ENCODE data around the gene SPOCK3. TPM values are rescaled to one million over a fixed set of nuclear protein-coding genes. Genes with fewer than 3 reads are reported as not detected.

Gene SPOCK3
- total RNA-seq, 1 experiment from 2014 or later, result 1.9 TPM

DNA sequence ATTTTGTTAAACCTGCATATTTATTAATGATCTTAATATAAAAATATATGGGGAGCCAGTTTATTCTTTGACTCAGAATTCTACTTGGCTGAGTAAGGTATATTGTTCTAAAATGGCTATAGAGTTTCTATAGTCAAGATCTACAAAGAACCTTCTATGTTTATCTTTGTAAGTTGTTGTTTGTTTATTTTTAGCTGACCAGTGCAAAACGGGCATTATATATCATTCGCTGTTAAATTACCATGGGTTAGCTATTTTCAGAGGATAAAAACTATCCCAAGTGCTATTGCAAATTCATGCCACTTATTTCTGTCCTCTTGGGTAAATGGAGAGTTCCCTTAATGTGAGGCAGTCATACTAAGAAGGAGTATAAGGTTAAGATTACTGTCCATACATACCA lies 5.3 kb upstream of the SPOCK3 start:
- Histone ChIP-seq H3K27me3 (ENCODE audit: low read length) (no peaks in the 10 kb centered on the region), H3K9me2 (replicated peaks; ENCODE audit: low read length) (no peaks in the 10 kb centered on the region), H3K4me3 (ENCODE audit: low read length) (no peak overlapping the region), H3K9ac (ENCODE audit: low read length) (no peak overlapping the region), H3K4me2 (ENCODE audit: low read length) (no peak overlapping the region), H3K9me3 (ENCODE audit: low read length) (no peaks in the 10 kb centered on the region), H4K20me1 (ENCODE audit: low read length) (no peaks in the 10 kb centered on the region), H3K79me2 (ENCODE audit: low read length) (no peaks in the 10 kb centered on the region), H2AFZ (ENCODE audit: low read length) (no peak overlapping the region), H3K36me3 (ENCODE audit: low read depth, low read length) (no peaks in the 10 kb centered on the region), H3K4me1 (ENCODE audit: insufficient read depth, low read length) (no peaks in the 10 kb centered on the region), H3K27ac (ENCODE audit: low read length) (no peak overlapping the region), H3F3A (ENCODE audit: low read length, unreplicated experiment) (no peaks in the 10 kb centered on the region)
- TF ChIP-seq CTCF (conservative IDR thresholded peaks at IDR 0.05; ENCODE audit: low read depth, low read length) (no peak), EZH2 (IDR thresholded peaks at IDR 0.05; ENCODE audit: low read length, unreplicated experiment) (no peak), EZH2phosphoT487 (IDR thresholded peaks at IDR 0.05; ENCODE audit: borderline replicate concordance, low read length) (no peak)
- ChIA-PET POLR2A (ENCODE audit: unreplicated experiment) (no interaction called here), CTCF (no interaction called here)
- intact Hi-C loops (cut with micrococcal nuclease), result no loop called here
- ATAC-seq, result no peak
- no TSS peak for BruUV-seq (replicated peaks)
- DNase-seq, result no peak

GRCh38 chr4:167238226-167238625 lies 3.9 kb upstream of the SPOCK3 start:
- H3K36me3 ChIP-seq (ENCODE audit: low read depth, low read length), result no peaks in the 10 kb centered on the region
- H3F3A ChIP-seq (ENCODE audit: low read length, unreplicated experiment), result no peaks in the 10 kb centered on the region
- no peak overlapping the region for H3K27ac ChIP-seq (ENCODE audit: low read length)
- no peaks in the 10 kb centered on the region for H3K27me3 ChIP-seq (ENCODE audit: low read length)
- BruUV-seq (replicated peaks), result no TSS peak
- ChIA-PET POLR2A (ENCODE audit: unreplicated experiment) (no interaction called here), CTCF (no interaction called here)
- no peak overlapping the region for H3K9ac ChIP-seq (ENCODE audit: low read length)
- H3K9me3 ChIP-seq (ENCODE audit: low read length), result no peaks in the 10 kb centered on the region
- no peaks in the 10 kb centered on the region for H4K20me1 ChIP-seq (ENCODE audit: low read length)
- no peak overlapping the region for H3K4me3 ChIP-seq (ENCODE audit: low read length)
- intact Hi-C loops (cut with micrococcal nuclease), result no loop called here
- no peak overlapping the region for H2AFZ ChIP-seq (ENCODE audit: low read length)
- DNase-seq (no peak), ATAC-seq (no peak)
- TF ChIP-seq EZH2 (IDR thresholded peaks at IDR 0.05; ENCODE audit: low read length, unreplicated experiment), result no peak
- TF ChIP-seq CTCF (conservative IDR thresholded peaks at IDR 0.05; ENCODE audit: low read depth, low read length), result no peak
- no peak for TF ChIP-seq EZH2phosphoT487 (IDR thresholded peaks at IDR 0.05; ENCODE audit: borderline replicate concordance, low read length)
- H3K4me1 ChIP-seq (ENCODE audit: insufficient read depth, low read length), result no peaks in the 10 kb centered on the region
- H3K79me2 ChIP-seq (ENCODE audit: low read length), result no peaks in the 10 kb centered on the region
- H3K4me2 ChIP-seq (ENCODE audit: low read length), result no peak overlapping the region
- no peaks in the 10 kb centered on the region for H3K9me2 ChIP-seq (replicated peaks; ENCODE audit: low read length)

DNA sequence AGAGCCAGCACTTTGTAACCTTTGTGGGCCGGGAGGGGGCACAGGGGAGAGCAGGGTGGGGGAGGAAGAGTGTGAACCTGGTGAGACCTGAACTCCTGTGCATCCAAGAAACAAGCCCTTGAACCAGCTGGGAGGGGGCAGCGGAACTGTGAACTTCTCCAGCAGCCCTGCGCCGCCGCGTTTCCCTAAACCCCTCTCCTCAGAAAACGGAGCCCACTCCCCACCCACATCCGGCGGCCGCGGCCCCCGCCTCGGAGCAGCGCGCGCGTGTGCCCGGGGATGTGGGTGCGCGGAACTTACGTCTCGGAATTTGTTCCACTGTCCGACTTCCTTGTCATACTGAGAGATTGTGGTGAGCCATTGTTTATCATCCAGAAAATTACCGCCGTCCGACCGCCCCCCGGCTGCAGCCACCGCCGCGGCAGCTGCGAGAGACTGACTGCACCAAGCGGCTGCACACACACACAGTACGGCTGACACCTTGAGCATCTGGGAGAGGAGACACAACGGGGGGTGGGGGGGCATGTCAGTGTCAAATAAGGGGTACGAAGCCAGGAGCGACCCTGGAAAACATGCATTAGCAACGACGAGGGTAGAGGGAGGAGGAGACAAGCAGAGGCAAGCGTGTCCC lies 494 bp downstream of the SPOCK3 start:
- ATAC-seq (peak; percentile 71), DNase-seq (peak; percentile 26)
- H3K9ac ChIP-seq (ENCODE audit: low read length), result 0 out of 2 replicates have a peak overlapping the region, but pooled peaks have one; percentile 12
- BruUV-seq (replicated peaks), result no TSS peak
- peak overlapping the region; percentile 99 for H2AFZ ChIP-seq (ENCODE audit: low read length)
- ChIA-PET POLR2A (ENCODE audit: unreplicated experiment) (interaction anchor here (0.5 to 0.9 kb wide), 2 partner anchors 15 to 968 kb away, joined by 3 to 6 read pairs; no protein-coding TSS in a partner anchor), CTCF (no interaction called here)
- no peak overlapping the region for H3K27ac ChIP-seq (ENCODE audit: low read length)
- peak overlapping the region; percentile 89 for H3K4me3 ChIP-seq (ENCODE audit: low read length)
- H4K20me1 ChIP-seq (ENCODE audit: low read length), result no peaks in the 10 kb centered on the region
- H3K27me3 ChIP-seq (ENCODE audit: low read length), result no peaks in the 10 kb centered on the region
- TF ChIP-seq EZH2 (IDR thresholded peaks at IDR 0.05; ENCODE audit: low read length, unreplicated experiment), result no peak
- TF ChIP-seq CTCF (conservative IDR thresholded peaks at IDR 0.05; ENCODE audit: low read depth, low read length), result no peak
- no peak for TF ChIP-seq EZH2phosphoT487 (IDR thresholded peaks at IDR 0.05; ENCODE audit: borderline replicate concordance, low read length)
- no peaks in the 10 kb centered on the region for H3K4me1 ChIP-seq (ENCODE audit: insufficient read depth, low read length)
- no peaks in the 10 kb centered on the region for H3F3A ChIP-seq (ENCODE audit: low read length, unreplicated experiment)
- H3K9me2 ChIP-seq (replicated peaks; ENCODE audit: low read length), result no peaks in the 10 kb centered on the region
- H3K4me2 ChIP-seq (ENCODE audit: low read length), result peak overlapping the region; percentile 98
- intact Hi-C loops (cut with micrococcal nuclease), result loop anchor here (2.0 to 5.0 kb wide), 2 partner anchors 57 to 211 kb away; no protein-coding TSS in a partner anchor
- H3K9me3 ChIP-seq (ENCODE audit: low read length), result no peaks in the 10 kb centered on the region
- no peaks in the 10 kb centered on the region for H3K79me2 ChIP-seq (ENCODE audit: low read length)
- no peaks in the 10 kb centered on the region for H3K36me3 ChIP-seq (ENCODE audit: low read depth, low read length)

Data from PC-3 (cell line).